GM19193 (cell line): ENCODE results near the gene NINJ2.

Experiments used
- POLR2A ChIP-seq: IDR thresholded peaks from 4 replicates; pipeline ENCODE4 v1.6.1; 2011; ENCODE audit not compliant: insufficient read depth, insufficient read length; ENCODE audit errors: extremely low read depth

NINJ2 gene

DNA sequence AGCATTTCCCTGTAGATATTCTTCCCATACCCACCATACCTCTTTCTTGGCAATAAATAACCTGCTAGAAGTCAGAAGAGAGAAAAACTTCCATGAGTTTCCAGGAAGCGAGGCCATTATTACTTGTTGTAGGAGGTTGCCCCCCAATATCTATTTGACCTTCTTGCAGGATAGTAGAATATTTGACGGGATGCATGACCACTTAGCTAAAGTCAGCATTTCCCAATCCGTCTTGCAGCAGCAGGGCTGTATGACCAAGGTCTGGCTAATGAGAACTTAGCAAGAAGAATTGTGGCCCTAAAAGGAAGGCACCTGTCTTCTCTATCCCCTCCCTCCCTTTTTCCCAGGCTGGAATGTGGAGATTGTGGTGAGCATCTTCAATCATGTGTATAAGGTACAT lies 51.5 kb downstream of the NINJ2 start:
- no peak for TF ChIP-seq POLR2A

DNA sequence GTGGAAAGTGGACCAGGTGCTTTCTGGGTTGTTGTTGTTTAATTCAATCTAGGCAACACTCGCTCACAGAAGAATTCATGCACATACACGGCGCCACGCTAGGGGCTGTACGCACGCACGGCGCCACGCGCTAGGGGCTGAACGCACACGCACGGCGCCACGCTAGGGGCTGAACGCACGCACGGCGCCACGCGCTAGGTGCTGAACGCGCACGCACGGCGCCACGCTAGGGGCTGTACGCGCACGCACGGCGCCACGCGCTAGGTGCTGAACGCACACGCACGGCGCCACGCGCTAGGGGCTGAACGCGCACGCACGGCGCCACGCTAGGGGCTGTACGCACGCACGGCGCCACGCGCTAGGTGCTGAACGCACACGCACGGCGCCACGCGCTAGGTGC lies 54.3 kb downstream of the NINJ2 start:
- no peak for TF ChIP-seq POLR2A

- no peak for TF ChIP-seq POLR2A
Observed at GRCh38 chr12:608413-608812, 54.8 kb downstream of the NINJ2 start.

- no peak for TF ChIP-seq POLR2A
Observed at GRCh38 chr12:607541-608001, 55.7 kb downstream of the NINJ2 start.

- no peak for TF ChIP-seq POLR2A
Observed at GRCh38 chr12:604956-605355, 58.3 kb downstream of the NINJ2 start.

- TF ChIP-seq POLR2A, result no peak
Observed at GRCh38 chr12:602700-603068, 60.6 kb downstream of the NINJ2 start.

DNA sequence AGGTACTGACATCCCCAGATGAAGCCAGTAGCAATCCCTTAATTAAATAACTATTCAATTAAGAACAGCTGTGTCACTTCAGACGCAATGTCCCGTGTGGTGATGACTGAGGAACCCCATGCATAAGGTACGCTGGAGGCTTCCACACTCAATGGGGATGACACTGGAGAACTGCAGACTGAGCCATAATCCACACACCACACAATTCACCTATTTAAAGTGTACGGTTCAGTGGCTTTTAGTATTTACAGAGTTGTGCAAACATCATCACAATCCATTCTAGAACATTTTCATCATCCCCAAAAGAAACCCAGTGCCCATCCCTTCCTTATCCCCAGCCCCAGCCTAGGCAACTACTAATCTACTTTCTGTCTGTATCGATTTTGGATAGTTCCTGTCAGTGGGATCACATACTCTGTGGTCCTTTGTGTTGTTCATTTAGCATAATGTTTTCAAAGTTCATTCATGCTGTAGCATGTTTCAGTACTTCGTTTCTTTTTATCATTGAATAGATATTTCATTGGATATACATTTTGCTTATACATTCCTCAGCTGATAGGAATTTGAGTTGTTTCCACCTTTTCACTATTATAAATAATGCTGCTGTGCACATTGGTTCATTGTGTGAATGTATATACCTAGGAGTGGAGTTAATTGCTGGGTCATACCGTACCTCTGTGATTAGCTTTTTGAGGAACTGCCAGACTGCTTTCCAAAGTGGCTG lies 61.1 kb downstream of the NINJ2 start:
- TF ChIP-seq POLR2A, result no peak

- TF ChIP-seq POLR2A, result no peak
Observed at GRCh38 chr12:599756-600155, 63.5 kb downstream of the NINJ2 start.

DNA sequence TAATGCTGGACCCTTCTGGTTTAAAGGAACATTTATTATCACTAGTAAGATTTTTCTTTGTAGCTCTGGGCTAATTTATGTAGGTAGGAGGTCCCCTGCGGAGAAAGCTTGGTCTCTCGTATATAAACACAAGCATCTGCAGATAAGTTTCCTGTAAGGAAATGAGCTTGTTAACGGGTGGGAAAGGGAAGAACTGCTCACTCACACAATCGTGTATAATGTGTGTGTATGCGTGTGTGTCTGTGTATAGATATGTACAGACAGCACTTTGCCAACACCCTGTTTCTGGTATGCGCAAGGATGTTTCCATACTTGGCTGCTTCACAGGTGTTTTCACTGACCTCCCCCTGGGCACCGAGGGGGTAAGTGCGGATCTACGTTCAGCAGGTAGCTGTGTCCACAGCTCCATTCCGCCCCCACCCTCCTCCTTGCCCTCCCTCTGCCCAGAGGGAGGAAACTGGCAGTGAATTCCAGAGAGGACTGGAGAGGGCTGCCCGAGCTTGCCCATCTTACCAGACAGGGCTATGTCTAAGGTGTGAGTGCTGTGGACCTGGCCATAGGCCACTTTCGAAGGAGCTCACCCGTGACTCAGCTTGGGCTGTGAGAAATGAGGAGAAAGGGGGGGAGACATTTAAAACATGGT lies 65.2 kb downstream of the NINJ2 start:
- no peak for TF ChIP-seq POLR2A

GRCh38 chr12:593396-594270 lies 69.6 kb downstream of the NINJ2 start:
- no peak for TF ChIP-seq POLR2A

- no peak for TF ChIP-seq POLR2A
Observed at GRCh38 chr12:592024-592505, 71.2 kb downstream of the NINJ2 start.

DNA sequence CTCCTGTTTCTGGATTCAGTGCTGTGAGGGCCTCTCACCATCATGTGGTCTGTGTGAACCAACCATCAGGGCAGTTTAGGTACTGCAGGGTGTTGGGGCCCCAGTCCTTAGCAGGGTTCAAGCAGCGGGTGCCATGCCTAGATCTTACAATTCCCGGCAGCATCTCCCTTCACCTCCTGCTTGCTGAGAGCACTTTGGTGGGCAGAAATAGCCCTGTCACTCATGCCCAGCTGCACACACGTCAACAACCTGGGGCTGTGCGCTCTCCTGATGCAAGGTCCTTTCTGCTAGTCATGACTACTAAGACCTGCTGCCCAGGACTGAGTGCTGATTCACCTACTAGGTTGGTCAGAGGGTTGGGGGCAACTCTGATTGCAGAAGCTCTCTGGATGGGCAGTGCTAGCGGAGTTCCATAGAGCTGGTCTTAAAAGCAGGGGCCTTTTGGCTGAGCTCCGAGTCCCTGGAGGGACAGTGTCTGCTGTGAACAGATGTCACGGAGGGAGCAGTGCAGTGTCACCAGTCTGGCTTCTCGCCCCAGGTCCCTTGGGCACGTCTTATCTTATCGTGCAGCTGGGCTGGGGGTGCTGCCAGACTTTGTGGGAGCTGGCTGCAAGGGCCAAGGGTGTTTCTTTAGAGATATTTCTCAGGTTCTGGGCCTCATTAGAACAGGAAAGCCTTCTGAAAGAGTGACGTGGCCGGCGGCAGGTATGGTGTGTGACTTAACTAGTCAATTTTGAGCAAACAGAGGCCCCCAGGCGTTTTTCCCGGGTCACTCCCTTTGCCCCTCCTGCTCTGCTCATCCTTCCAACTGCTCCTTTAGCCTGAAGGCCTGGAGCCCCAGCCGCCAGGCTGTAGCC lies 71.8 kb downstream of the NINJ2 start:
- no peak for TF ChIP-seq POLR2A

- TF ChIP-seq POLR2A, result no peak
Observed at GRCh38 chr12:590206-590750, 73.0 kb downstream of the NINJ2 start.

DNA sequence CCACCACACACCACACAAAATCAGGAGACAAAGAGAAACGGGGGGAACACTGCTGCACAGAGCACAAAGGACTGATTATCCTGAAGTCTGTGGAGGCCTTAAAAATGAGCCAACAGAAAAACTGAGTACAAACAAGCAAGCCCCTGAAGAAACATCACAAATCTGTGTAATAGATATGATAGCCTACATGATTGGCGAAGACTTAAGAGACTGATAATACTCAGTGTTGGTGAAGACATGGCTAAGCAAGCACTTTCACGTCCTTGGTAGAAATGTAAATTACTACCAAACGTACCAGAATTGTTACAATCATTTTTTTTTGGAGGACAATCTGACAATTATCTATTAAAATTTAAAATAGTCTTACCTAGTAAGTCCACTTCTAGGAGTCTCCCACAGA lies 74.6 kb downstream of the NINJ2 start:
- TF ChIP-seq POLR2A, result no peak

- no peak for TF ChIP-seq POLR2A
Observed at GRCh38 chr12:588024-588322, 75.3 kb downstream of the NINJ2 start.
